Epithelial cell of esophagus (primary cell): ENCODE measurements around the gene UGT8.
A peak's percentile ranks its signal among the peaks of the same experiment; 100 is the strongest.

Experiments used
- DNase-seq: peaks from one replicate; pipeline ENCODE4 v3.0.0; 2010; ENCODE audit warnings: low read depth
- H3K4me3 ChIP-seq: 2 replicates; pipeline ENCODE4 v1.5.1; 2011; ENCODE audit warnings: mild to moderate bottlenecking, low read length, control low read depth
- CTCF ChIP-seq: IDR thresholded peaks from 2 replicates; pipeline ENCODE4 v1.5.1; 2011; ENCODE audit warnings: low read depth, mild to moderate bottlenecking, low read length, control low read depth, inconsistent platforms; ENCODE audit not compliant: insufficient read depth; ENCODE audit errors: missing control alignments

Gene UGT8

DNA sequence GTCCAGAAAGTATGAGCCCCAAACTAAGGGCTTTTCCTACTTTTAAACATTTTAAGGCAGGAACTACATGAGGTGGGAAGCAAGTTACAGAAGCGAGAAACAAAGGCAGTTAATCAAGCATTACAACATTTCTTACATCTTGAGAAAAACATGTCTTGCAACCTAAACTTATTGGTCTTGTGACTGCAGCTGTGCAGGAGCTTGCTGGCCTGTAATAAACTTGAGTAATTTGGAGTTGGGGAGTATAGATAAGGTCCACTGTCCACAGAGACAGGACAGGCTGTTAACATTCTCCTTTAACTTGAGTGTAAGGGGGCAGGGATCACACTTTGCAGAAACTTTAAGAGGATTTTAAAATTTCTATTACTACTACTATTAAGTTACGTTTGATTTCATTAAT lies 2.7 kb upstream of the UGT8 start:
- no peak for TF ChIP-seq CTCF
- no peak overlapping the region for H3K4me3 ChIP-seq
- DNase-seq = no peak

- DNase-seq = no peak
- no peak for TF ChIP-seq CTCF
- peak overlapping the region; percentile 42 for H3K4me3 ChIP-seq
Measured at GRCh38 chr4:114597410-114598115, 1.0 kb upstream of the UGT8 start.

- H3K4me3 ChIP-seq = peak overlapping the region; percentile 47
Measured at GRCh38 chr4:114599231-114599902, 760 bp downstream of the UGT8 start.

GRCh38 chr4:114599903-114600552 lies 1.4 kb downstream of the UGT8 start:
- H3K4me3 ChIP-seq = peak overlapping the region; percentile 47
- no peak for DNase-seq
- TF ChIP-seq CTCF = no peak

More at GRCh38 chr4:114599231-114599902, 760 bp downstream of the UGT8 start:
- no peak for TF ChIP-seq CTCF
- DNase-seq = no peak

DNA sequence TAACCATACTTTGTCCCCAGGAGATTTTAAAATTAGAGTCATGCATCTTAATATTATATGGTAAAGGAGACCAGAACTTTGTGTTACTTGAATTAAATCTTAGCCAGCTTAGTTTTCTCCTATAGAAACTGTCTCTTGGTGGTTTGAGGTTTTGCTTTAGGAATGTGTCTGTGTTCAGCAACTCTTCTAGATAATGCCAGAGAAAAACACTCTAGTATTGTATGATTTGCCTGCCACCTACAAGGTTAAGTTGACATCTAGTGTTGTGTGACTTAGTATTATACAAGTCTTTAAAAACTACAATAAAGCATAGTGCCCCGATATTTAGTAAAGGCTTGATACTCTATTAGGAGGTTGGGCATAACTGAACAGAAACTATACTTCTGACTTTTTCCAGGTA lies 2.1 kb downstream of the UGT8 start:
- H3K4me3 ChIP-seq = no peak overlapping the region
- TF ChIP-seq CTCF = no peak
- DNase-seq = no peak

DNA sequence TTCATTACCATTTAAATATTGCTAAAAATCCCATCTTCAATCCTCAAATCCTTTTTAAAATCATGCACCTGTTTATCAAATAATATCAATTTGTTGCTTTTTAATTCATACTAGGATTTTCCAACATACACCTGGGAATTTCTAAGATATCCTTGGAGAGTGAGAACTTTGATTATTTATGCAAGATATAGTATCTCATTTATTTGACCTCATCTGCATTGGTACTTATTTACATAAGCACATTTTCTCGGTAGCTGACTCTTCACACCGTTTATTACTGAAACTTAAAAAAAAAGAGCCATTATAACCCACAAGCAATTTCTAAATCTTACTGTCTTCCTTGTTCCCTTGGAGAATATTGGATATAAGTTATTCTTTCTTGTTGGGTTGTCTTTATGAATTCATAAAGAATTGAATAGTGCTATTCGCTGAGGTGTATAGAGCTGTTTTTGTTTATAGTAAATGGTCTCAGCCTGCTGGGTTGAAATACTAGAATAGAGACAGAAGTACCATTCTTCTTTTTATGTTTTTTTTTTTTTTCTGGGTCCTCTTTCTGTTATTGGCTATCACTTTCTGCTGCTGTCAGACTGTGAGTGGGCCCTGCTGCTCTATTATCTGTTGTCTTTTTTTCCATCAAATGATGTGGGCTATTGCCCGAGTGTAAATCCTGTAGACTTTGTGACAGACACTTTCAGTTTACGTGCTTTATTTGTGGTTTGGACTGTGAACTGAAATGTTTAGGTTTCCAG lies 2.9 kb downstream of the UGT8 start:
- no peak overlapping the region for H3K4me3 ChIP-seq
- no peak for TF ChIP-seq CTCF
- DNase-seq = no peak
